GM12878 (cell line): ENCODE data around the gene TMEM14C. TPM values are rescaled to one million over a fixed set of nuclear protein-coding genes. Genes with fewer than 3 reads are reported as not detected.
"Not testable (repeated sequence)": the region's sequence is repeated elsewhere in the genome, so short reads cannot be mapped to it uniquely, and the experiment has no call there.

Experiments
- ATAC-seq: fragments of 200-7000 bp; cut with Tn5 transposase; 3 replicates; pipeline ENCODE4 v1.9.1; 2020; ENCODE audit warnings: mild to moderate bottlenecking, moderate library complexity
- BruUV-seq: library from RNA; stranded (reverse); fragments of 400-500 nt; replicated peaks from 2 replicates; lab custom pipeline; 2021; lab: Mats Ljungman, UMichigan
- CTCF ChIA-PET: fragments of 300-600 bp; sonication (Branson Sonifier 250); formaldehyde crosslinking; extraction: SDS; loops from one replicate; lab custom pipeline; 2021; ENCODE audit warnings: inconsistent platforms; lab: Yijun Ruan, JAX
- POLR2A ChIA-PET: fragments of 350-600 bp; formaldehyde crosslinking; extraction: SDS; loops from one replicate; lab custom pipeline; 2021; ENCODE audit warnings: inconsistent platforms; lab: Charles Lee
- RAD21 ChIA-PET: fragments of 300-600 bp; sonication (Branson Sonifier 250); formaldehyde crosslinking; loops from one replicate; lab custom pipeline; 2023; ENCODE audit warnings: antibody characterized with exemption; ENCODE audit not compliant: unreplicated experiment; lab: Charles Lee
- SMC1A ChIA-PET: fragments of 300-600 bp; sonication (Branson Sonifier 250); formaldehyde crosslinking; loops from one replicate; lab custom pipeline; 2023; ENCODE audit not compliant: unreplicated experiment, uncharacterized antibody; lab: Charles Lee
- DNase-seq: peaks from one replicate; pipeline ENCODE4 v3.0.0-alpha.2; 2011; ENCODE audit warnings: low read depth, low spot score
- FAIRE-seq: peaks from 3 replicates; lab custom pipeline; 2011; peaks lifted over from hg19 to GRCh38; lab: Jason Lieb, UNC
- H2AFZ ChIP-seq: 2 replicates; pipeline ENCODE4 v1.6.0; 2011; ENCODE audit warnings: low read depth, low read length, control low read depth; ENCODE audit not compliant: control insufficient read depth
- H3K27ac ChIP-seq: 2 replicates; pipeline ENCODE4 v1.5.1; 2011; ENCODE audit warnings: control low read depth; ENCODE audit not compliant: control insufficient read depth, insufficient read depth
- H3K27me3 ChIP-seq, 2 experiments: replicated peaks in 1 of 2; 2 replicates each; pipeline versions ENCODE4 v1.6.0 to v1.6.1; 2011; ENCODE audit warnings: low read length in 1 of 2; ENCODE audit not compliant: control insufficient read depth in 2 of 2, insufficient read depth in 2 of 2
- H3K36me3 ChIP-seq, 2 experiments: 2 replicates each; pipeline ENCODE4 v1.5.1; 2011; ENCODE audit warnings: low read length in 1 of 2; ENCODE audit not compliant: control insufficient read depth in 2 of 2, insufficient read depth in 2 of 2
- H3K4me1 ChIP-seq: 2 replicates; pipeline ENCODE4 v1.6.1; 2011; ENCODE audit warnings: mild to moderate bottlenecking, low read length, moderate library complexity, mixed read lengths; ENCODE audit not compliant: control insufficient read depth, insufficient read depth
- H3K4me2 ChIP-seq: 2 replicates; pipeline ENCODE4 v1.6.0; 2011; ENCODE audit warnings: control low read depth; ENCODE audit not compliant: control insufficient read depth, insufficient read depth
- H3K4me3 ChIP-seq: fragments of 200-600 bp; sonication (generic); 2 replicates; pipeline ENCODE4 v1.5.1; 2016
- H3K79me2 ChIP-seq: 2 replicates; pipeline ENCODE4 v1.6.0; 2011; ENCODE audit warnings: low read length; ENCODE audit not compliant: control insufficient read depth, insufficient read depth
- H3K9ac ChIP-seq: 2 replicates; pipeline ENCODE4 v1.8.0; 2011; ENCODE audit warnings: low read length, control low read depth, mixed read lengths; ENCODE audit not compliant: control insufficient read depth, insufficient read depth
- H3K9me3 ChIP-seq: replicated peaks from 3 replicates; pipeline ENCODE4 v1.5.1; 2011; ENCODE audit warnings: mild to moderate bottlenecking, low read length; ENCODE audit not compliant: control insufficient read depth, insufficient read depth
- H4K20me1 ChIP-seq: 2 replicates; pipeline ENCODE4 v1.6.0; 2011; ENCODE audit not compliant: control insufficient read depth, insufficient read depth
- CBX5 ChIP-seq: sonication (generic); IDR thresholded peaks from 2 replicates; pipeline ENCODE4 v1.6.1; 2016; ENCODE audit warnings: low read depth, moderate library complexity, mild to moderate bottlenecking, inconsistent platforms
- CHD1 ChIP-seq: IDR thresholded peaks from 2 replicates; pipeline ENCODE4 v1.6.1; 2012; ENCODE audit warnings: low read depth, low read length, improper control_type of control experiment
- DPF2 ChIP-seq: fragments of 450-650 bp; IDR thresholded peaks from 2 replicates; pipeline ENCODE4 v1.6.1; 2017; ENCODE audit warnings: mild to moderate bottlenecking
- EP300 ChIP-seq, 2 experiments: fragments of 150-350 bp in 1 of 2; IDR thresholded peaks; 2 replicates each; pipeline ENCODE4 v1.6.1; 2011 to 2012; ENCODE audit warnings: low read depth in 2 of 2, low read length in 2 of 2, borderline replicate concordance in 1 of 2, improper control_type of control experiment in 1 of 2, inconsistent platforms in 1 of 2; ENCODE audit not compliant: control insufficient read depth in 1 of 2
- IKZF1 ChIP-seq: fragments of 450-650 bp; conservative IDR thresholded peaks from 2 replicates; pipeline ENCODE4 v1.6.1; 2017; ENCODE audit warnings: antibody characterized with exemption, mild to moderate bottlenecking
- MEF2A ChIP-seq: IDR thresholded peaks from 2 replicates; pipeline ENCODE4 v1.6.1; 2011; ENCODE audit warnings: low read depth, mild to moderate bottlenecking, low read length, moderate library complexity; ENCODE audit not compliant: insufficient read depth
- MTA2 ChIP-seq: fragments of 450-650 bp; IDR thresholded peaks from 2 replicates; pipeline ENCODE4 v1.6.1; 2016; ENCODE audit warnings: low read depth, mild to moderate bottlenecking, moderate library complexity
- MTA3 ChIP-seq: IDR thresholded peaks from 2 replicates; pipeline ENCODE4 v1.6.1; 2012; ENCODE audit warnings: low read length, inconsistent platforms, borderline replicate concordance
- MXI1 ChIP-seq: fragments of 150-350 bp; IDR thresholded peaks from 2 replicates; pipeline ENCODE4 v1.6.1; 2011; ENCODE audit warnings: low read depth, mild to moderate bottlenecking, inconsistent platforms, low read length, improper control_type of control experiment
- MYB ChIP-seq: fragments of 150-350 bp; IDR thresholded peaks from 2 replicates; pipeline ENCODE4 v1.6.1; 2014; ENCODE audit warnings: mild to moderate bottlenecking, low read depth, low read length, borderline replicate concordance
- MYC ChIP-seq: IDR thresholded peaks from 2 replicates; pipeline ENCODE4 v1.6.1; 2011; ENCODE audit warnings: mild to moderate bottlenecking, low read length, moderate library complexity, inconsistent platforms; ENCODE audit not compliant: insufficient read depth, insufficient replicate concordance, insufficient read length, severe bottlenecking
- NR2F1 ChIP-seq: fragments of 450-650 bp; conservative IDR thresholded peaks from 2 replicates; pipeline ENCODE4 v1.6.1; 2017; ENCODE audit warnings: mild to moderate bottlenecking
- SKIL ChIP-seq: fragments of 450-650 bp; IDR thresholded peaks from 2 replicates; pipeline ENCODE4 v1.6.1; 2017; ENCODE audit warnings: mild to moderate bottlenecking, low read depth, inconsistent platforms; ENCODE audit not compliant: poor library complexity, severe bottlenecking
- STAT1 ChIP-seq: fragments of 450-650 bp; conservative IDR thresholded peaks from 2 replicates; pipeline ENCODE4 v1.6.1; 2014; ENCODE audit warnings: antibody characterized with exemption, mild to moderate bottlenecking
- TBL1XR1 ChIP-seq: IDR thresholded peaks from 2 replicates; pipeline ENCODE4 v1.6.1; 2012; ENCODE audit warnings: low read depth, low read length, improper control_type of control experiment
- TCF12 ChIP-seq: IDR thresholded peaks from 2 replicates; pipeline ENCODE4 v1.6.1; 2011; ENCODE audit warnings: low read depth, mild to moderate bottlenecking, low read length
- ZNF207 ChIP-seq: fragments of 450-650 bp; IDR thresholded peaks from 2 replicates; pipeline ENCODE4 v1.6.1; 2014; ENCODE audit warnings: antibody characterized with exemption, mild to moderate bottlenecking, borderline replicate concordance
- ZNF622 ChIP-seq: fragments of 450-650 bp; IDR thresholded peaks from 2 replicates; pipeline ENCODE4 v1.6.1; 2017; ENCODE audit warnings: mild to moderate bottlenecking, inconsistent platforms
- WGBS: methylation state at CpG from one replicate; pipeline ENCODE4 v1.1.6; 2016; ENCODE audit warnings: low lambda C conversion rate; ENCODE audit not compliant: insufficient replicate concordance, insufficient coverage; ENCODE audit errors: missing lambda C conversion rate; 5-methylcytosine and 5-hydroxymethylcytosine counted together
- in situ Hi-C: fragments of 300-500 bp; cut with MboI; formaldehyde crosslinking; loops from 9 replicates; pipeline ENCODE4 v1.14.3; 2018; ENCODE audit warnings: mixed read lengths
- intact Hi-C: fragments of 100-400 bp; cut with micrococcal nuclease; formaldehyde crosslinking; loops from one replicate; pipeline ENCODE4 v1.14.2; 2022; ENCODE audit not compliant: unreplicated experiment
- polyA plus RNA-seq, 11 experiments: library from polyadenylated mRNA; depleted of rRNA in 4 of 11; unstranded in 6 of 11; stranded (reverse) in 5 of 11; fragments of >200 nt; fragmentation: Nextera tagmentation in 4 of 11; fragmentation: Illumina TruSeq in 1 of 11; extraction: Ambion mirVana in 4 of 11; extraction: Trizol in 1 of 11; gene quantifications; 1 replicate in 1 of 11; 2 replicates in 10 of 11; pipeline versions ENCODE4 v1.2.1 to v1.2.3, GENCODE V29; 2011 to 2016; ENCODE audit warnings: inconsistent platforms in 2 of 11, missing spikeins in 2 of 11, low read depth in 1 of 11
- total RNA-seq, 4 experiments: library from RNA; depleted of rRNA in 3 of 4; stranded (reverse); fragments of >200 nt in 3 of 4; fragmentation: Illumina TruSeq in 1 of 4; extraction: Trizol in 1 of 4; gene quantifications; 2 replicates each; pipeline versions ENCODE4 v1.2.1 to v1.2.3, GENCODE V29; 2013 to 2021

The TMEM14C gene
- total and polyA plus RNA-seq, 10 of the 15 experiments (the other 5 are each of a cell fraction or from before 2014, with no cell fraction given): 66.0 to 224 (median 134) TPM

GRCh38 chr6:10751757-10752156 is 28.9 kb downstream of the TMEM14C start:
- SMC1A ChIA-PET, H3K9ac ChIP-seq, in situ Hi-C loops, H3K4me3 ChIP-seq, H3K27me3 ChIP-seq, H3K9me3 ChIP-seq, ATAC-seq, CTCF ChIA-PET, H4K20me1 ChIP-seq, FAIRE-seq, H2AFZ ChIP-seq, H3K4me2 ChIP-seq, intact Hi-C loops, DNase-seq, H3K4me1 ChIP-seq, H3K27ac ChIP-seq, BruUV-seq, RAD21 ChIA-PET: not testable (repeated sequence)
- WGBS: 78% methylated on average over 4 of the region's 5 CpGs
- POLR2A ChIA-PET: interaction anchor here (0.6 kb wide), 1 partner anchor 9 kb away, joined by 3 read pairs; no protein-coding TSS in a partner anchor
- H3K79me2 ChIP-seq: peaks cover 29% of the 10 kb centered on the region
- H3K36me3 ChIP-seq: peaks cover 1 to 18% of the 10 kb centered on the region in 2 experiments; a peak in 3 of 4 replicates

DNA sequence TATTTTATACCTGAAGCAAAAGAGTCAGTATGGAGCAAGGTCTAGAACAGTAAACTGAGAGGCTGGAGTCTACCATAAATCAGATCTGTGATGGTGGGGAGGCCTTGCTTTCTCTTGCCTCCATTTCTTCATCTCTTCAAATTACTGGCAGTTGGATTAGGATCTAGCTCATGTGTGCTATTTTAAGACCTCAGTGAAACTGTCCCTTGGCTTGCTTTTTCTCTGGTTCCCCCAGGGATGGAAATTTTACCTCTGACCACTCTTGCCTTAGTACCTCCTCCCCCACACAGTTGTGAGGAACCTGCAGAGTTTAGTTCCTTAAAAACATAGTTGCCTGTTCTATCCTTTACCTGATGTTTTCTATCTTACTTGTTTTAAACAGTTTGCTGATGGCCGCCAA is 33.2 kb downstream of the TMEM14C start:
- no TSS peak for BruUV-seq
- POLR2A ChIA-PET: no interaction called here
- 88% methylated on average over 1 of the region's 1 CpG for WGBS
- Histone ChIP-seq H3K36me3 (peaks cover 0 to 15% of the 10 kb centered on the region in 2 experiments; a peak in 2 of 4 replicates), H3K27me3 (no peaks in the 10 kb centered on the region), H3K9ac (no peak overlapping the region), H4K20me1 (no peaks in the 10 kb centered on the region), H2AFZ (no peak overlapping the region), H3K27ac (no peak overlapping the region), H3K9me3 (no peaks in the 10 kb centered on the region), H3K4me2 (no peak overlapping the region), H3K4me3 (no peak overlapping the region), H3K79me2 (peaks cover 2% of the 10 kb centered on the region), H3K4me1 (no peaks in the 10 kb centered on the region)
- DNase-seq (no peak), ATAC-seq (no peak), FAIRE-seq (peak; percentile 54)
- RAD21 ChIA-PET: no interaction called here
- intact Hi-C loops (no loop called here), in situ Hi-C loops (no loop called here)
- CTCF ChIA-PET: interaction anchor here (1.1 kb wide), 1 partner anchor 277 kb away, joined by 3 read pairs; no protein-coding TSS in a partner anchor
- SMC1A ChIA-PET: no interaction called here
- TF ChIP-seq TBL1XR1 (no peak), MTA2 (no peak), SKIL (no peak), STAT1 (no peak), EP300 (IDR thresholded peaks at IDR 0.05; ENCODE audit: borderline replicate concordance in 1 of 2, control insufficient read depth in 1 of 2, low read depth in 2 of 2, low read length in 2 of 2) (no peak), CHD1 (no peak), MYC (no peak), IKZF1 (no peak), ZNF622 (no peak), MYB (no peak), NR2F1 (no peak), MTA3 (no peak), MEF2A (no peak), DPF2 (no peak), CBX5 (no peak), MXI1 (no peak), TCF12 (no peak), ZNF207 (no peak)
